ENCODE measurements around the gene AIFM2.

GRCh38 chr10:70090951-70091350 lies 41.7 kb downstream of the AIFM2 start:
- no peak for TF ChIP-seq CTCF (IDR thresholded peaks at IDR 0.05; ENCODE audit: low read depth, low read length, poor library complexity, severe bottlenecking)
- TF ChIP-seq EZH2phosphoT487 (IDR thresholded peaks at IDR 0.05; ENCODE audit: borderline replicate concordance, low read length), result no peak

All from DOHH2 (cell line).